ENCODE data around the gene VAT1L. TPM values are rescaled to one million over a fixed set of nuclear protein-coding genes. Genes with fewer than 3 reads are reported as not detected.

VAT1L gene
- total RNA-seq, 2 experiments from 2014 or later = not detected

DNA sequence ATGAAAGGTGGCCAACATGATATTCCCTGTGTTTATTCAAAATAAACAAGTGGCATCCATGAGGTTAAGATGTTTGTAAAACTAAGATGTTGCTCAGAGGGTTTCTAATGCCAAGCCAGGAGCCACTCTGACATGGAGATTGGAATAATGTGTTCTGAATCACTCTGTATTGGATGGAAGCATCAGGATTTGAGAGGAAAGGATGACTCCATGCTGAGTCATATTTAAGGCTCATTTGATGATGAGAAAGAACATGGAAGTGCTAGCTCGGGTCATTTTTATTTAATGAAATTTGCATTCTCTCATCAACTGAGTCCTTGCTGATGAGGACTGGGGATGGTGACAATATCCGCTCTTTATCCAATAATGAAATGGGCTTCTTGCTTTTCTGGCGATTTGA, 6.2 kb downstream of the VAT1L start:
- H3K4me1 Mint-ChIP-seq (ENCODE audit: low read depth) = no peaks in the 10 kb centered on the region
- CTCF ChIA-PET = no interaction called here
- H3K27ac Mint-ChIP-seq = no peak overlapping the region
- H3K9me3 Mint-ChIP-seq = no peaks in the 10 kb centered on the region
- peaks cover 37% of the 10 kb centered on the region for H3K27me3 Mint-ChIP-seq
- no peaks in the 10 kb centered on the region for H3K36me3 Mint-ChIP-seq (ENCODE audit: low read depth)
- TF ChIP-seq, protein P1, sequence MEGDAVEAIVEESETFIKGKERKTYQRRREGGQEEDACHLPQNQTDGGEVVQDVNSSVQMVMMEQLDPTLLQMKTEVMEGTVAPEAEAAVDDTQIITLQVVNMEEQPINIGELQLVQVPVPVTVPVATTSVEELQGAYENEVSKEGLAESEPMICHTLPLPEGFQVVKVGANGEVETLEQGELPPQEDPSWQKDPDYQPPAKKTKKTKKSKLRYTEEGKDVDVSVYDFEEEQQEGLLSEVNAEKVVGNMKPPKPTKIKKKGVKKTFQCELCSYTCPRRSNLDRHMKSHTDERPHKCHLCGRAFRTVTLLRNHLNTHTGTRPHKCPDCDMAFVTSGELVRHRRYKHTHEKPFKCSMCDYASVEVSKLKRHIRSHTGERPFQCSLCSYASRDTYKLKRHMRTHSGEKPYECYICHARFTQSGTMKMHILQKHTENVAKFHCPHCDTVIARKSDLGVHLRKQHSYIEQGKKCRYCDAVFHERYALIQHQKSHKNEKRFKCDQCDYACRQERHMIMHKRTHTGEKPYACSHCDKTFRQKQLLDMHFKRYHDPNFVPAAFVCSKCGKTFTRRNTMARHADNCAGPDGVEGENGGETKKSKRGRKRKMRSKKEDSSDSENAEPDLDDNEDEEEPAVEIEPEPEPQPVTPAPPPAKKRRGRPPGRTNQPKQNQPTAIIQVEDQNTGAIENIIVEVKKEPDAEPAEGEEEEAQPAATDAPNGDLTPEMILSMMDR (IDR thresholded peaks at IDR 0.05) = no peak
- ATAC-seq = no peak
- intact Hi-C loops (cut with micrococcal nuclease) = no loop called here
- no peak for DNase-seq
- POLR2A ChIA-PET = no interaction called here
- no peak overlapping the region for H3K4me3 Mint-ChIP-seq

DNA sequence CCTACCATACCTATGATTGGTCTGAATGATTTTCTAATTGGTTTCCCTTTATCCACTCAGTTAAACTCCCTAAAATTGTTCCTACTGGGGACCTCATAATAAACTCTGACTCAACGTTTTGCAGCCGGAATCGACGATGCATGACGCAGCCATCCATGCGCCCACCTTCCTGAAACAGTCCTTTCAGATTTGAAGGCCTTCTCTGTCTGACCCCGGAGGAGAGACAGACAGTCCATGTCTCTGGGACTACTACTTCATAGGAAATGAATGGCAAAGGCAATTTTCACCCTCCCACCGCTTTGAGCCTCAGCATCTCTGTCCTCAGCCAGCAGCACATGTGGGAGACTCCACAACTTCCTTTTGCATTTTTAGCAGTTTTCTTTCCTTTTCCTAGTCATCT, 13.5 kb downstream of the VAT1L start:
- ChIA-PET CTCF (no interaction called here), POLR2A (no interaction called here)

GRCh38 chr16:77805398-77805797, 17.0 kb downstream of the VAT1L start:
- DNase-seq = no peak
- H3K27me3 Mint-ChIP-seq = peaks cover 3% of the 10 kb centered on the region
- H3K36me3 Mint-ChIP-seq (ENCODE audit: low read depth) = no peaks in the 10 kb centered on the region
- H3K27ac Mint-ChIP-seq = no peak overlapping the region
- POLR2A ChIA-PET = no interaction called here
- intact Hi-C loops (cut with micrococcal nuclease) = no loop called here
- no peak for ATAC-seq
- H3K9me3 Mint-ChIP-seq = no peaks in the 10 kb centered on the region
- TF ChIP-seq, protein P1 (IDR thresholded peaks at IDR 0.05) = no peak
- no peak overlapping the region for H3K4me3 Mint-ChIP-seq
- CTCF ChIA-PET = no interaction called here
- H3K4me1 Mint-ChIP-seq (ENCODE audit: low read depth) = no peaks in the 10 kb centered on the region

More for the DNA sequence above, 13.5 kb downstream of the VAT1L start:
- Mint-ChIP-seq H3K27me3 (peaks cover 3% of the 10 kb centered on the region), H3K36me3 (ENCODE audit: low read depth) (no peaks in the 10 kb centered on the region), H3K9me3 (no peaks in the 10 kb centered on the region), H3K4me1 (ENCODE audit: low read depth) (no peaks in the 10 kb centered on the region), H3K4me3 (no peak overlapping the region), H3K27ac (no peak overlapping the region)
- intact Hi-C loops (cut with micrococcal nuclease) = no loop called here
- DNase-seq = no peak
- no peak for ATAC-seq
- TF ChIP-seq, protein P1 (IDR thresholded peaks at IDR 0.05) = no peak

GRCh38 chr16:77807021-77807420, 18.7 kb downstream of the VAT1L start:
- no peak for DNase-seq
- H3K36me3 Mint-ChIP-seq (ENCODE audit: low read depth) = no peaks in the 10 kb centered on the region
- intact Hi-C loops (cut with micrococcal nuclease) = no loop called here
- no peak overlapping the region for H3K27ac Mint-ChIP-seq
- TF ChIP-seq, protein P1 (IDR thresholded peaks at IDR 0.05) = no peak
- peaks cover 1% of the 10 kb centered on the region for H3K27me3 Mint-ChIP-seq
- ATAC-seq = no peak
- CTCF ChIA-PET = no interaction called here
- H3K4me3 Mint-ChIP-seq = no peak overlapping the region
- H3K4me1 Mint-ChIP-seq (ENCODE audit: low read depth) = no peaks in the 10 kb centered on the region
- POLR2A ChIA-PET = no interaction called here
- no peaks in the 10 kb centered on the region for H3K9me3 Mint-ChIP-seq

- Mint-ChIP-seq H3K9me3 (no peaks in the 10 kb centered on the region), H3K27me3 (peaks cover 2% of the 10 kb centered on the region), H3K27ac (no peak overlapping the region), H3K4me3 (no peak overlapping the region), H3K4me1 (ENCODE audit: low read depth) (no peaks in the 10 kb centered on the region), H3K36me3 (ENCODE audit: low read depth) (no peaks in the 10 kb centered on the region)
- intact Hi-C loops (cut with micrococcal nuclease) = no loop called here
- ChIA-PET CTCF (no interaction called here), POLR2A (interaction anchor here (0.5 kb wide), 1 partner anchor 27 kb away, joined by 3 read pairs; no protein-coding TSS in a partner anchor)
- TF ChIP-seq, protein P1 (IDR thresholded peaks at IDR 0.05) = no peak
- ATAC-seq (no peak), DNase-seq (no peak)
These were observed 24.6 kb downstream of the VAT1L start for GRCh38 chr16:77812856-77813500.

Data from activated CD8-positive, alpha-beta T cell treated with anti-CD3 and anti-CD28 coated beads for 36 hours (primary cell).